Parietal lobe (tissue), 1 donor: ENCODE results near the gene CCDC80. TPM values are rescaled to one million over a fixed set of nuclear protein-coding genes. Genes with fewer than 3 reads are reported as not detected.

ENCODE experiments used
- total RNA-seq: library from RNA; depleted of rRNA; stranded (reverse); fragments of >200 nt; gene quantifications from one replicate; pipeline ENCODE4 v1.2.3, GENCODE V29; 2014

The CCDC80 gene
- 4.4 TPM for total RNA-seq

DNA sequence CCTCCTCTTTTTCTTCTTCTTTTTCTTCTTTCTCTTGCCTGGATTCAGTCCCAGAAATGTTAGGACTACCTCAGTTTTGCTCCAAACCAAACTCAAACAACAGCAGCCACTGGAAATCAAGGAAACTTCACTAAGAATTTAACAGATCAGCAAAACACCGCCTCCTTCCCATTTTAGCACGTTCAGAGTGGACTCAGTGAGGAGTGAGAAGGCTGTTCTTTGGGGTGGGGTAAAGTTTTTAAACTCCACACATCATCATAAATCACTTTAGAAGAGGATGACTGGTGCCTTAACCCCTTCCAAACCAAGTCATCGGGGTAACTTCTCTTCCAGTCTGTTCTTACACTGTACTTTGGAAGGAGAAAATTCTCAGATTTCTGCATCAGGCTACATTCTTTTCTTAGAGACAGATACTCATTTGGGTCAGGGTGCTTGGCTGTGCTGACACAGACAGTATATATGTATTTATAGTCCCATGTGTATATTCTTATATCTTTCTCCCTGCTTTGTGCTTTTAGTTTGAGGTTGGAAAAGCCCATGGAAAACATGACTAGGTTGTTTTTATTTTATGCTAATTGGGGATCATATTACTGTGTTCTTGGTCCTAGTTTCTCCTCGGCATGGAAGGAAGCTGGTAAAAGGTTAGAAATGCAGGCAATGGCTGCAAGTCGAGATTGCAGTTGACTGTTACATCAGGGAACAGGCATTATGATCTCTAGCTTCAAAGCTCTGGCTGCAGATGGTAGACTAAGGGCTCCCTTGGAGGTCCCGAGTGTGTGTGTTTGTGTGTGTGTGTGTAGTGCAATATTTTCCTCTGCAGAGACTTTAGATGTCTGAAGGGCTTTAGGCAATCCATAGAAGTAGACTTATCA, at the start of gene CCDC80:
Gene CCDC80, minus strand, starts transcription at position 214 of the 872 bp plus-strand sequence. CDS start 1,238 bp downstream, outside the sequence.

DNA sequence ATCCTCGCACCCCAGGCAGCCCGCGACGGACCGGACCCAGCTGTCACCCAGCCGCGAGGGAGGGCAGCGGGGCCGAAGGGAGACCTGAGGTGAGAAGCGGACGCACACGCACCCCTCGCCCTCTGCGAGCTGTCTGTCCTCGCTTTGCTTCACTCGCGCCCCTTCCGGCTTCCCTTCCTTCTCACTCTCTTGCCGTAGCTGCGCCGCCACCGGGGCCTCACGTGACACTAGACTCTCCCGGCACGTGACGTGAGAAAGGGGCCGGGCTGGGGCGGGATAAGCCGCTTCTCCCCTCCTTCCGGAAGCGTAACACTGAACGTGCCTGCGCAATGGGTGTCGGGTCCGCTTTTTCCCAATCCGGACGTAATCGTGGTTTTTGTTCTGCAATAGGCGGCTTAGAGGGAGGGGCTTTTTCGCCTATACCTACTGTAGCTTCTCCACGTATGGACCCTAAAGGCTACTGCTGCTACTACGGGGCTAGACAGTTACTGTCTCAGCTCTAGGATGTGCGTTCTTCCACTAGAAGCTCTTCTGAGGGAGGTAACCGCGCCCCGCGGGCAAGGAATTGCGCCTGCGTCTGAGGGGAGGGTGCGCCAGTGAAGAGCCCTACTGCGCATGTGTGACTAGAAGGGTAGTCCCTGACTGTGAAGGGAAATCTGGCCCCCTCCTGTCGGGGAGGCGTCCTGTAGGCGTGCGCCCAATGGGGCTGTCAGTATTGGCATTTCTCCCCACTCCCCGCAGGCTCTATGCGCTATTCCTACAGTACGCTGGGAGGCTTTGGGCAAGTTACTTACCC, 79.0 kb downstream of the CCDC80 start, which contains the start of the genes ATG3 and SLC35A5:
Gene ATG3, minus strand, starts transcription at position 229 of the 796 bp plus-strand sequence. CDS start 434 bp downstream, outside the sequence.
Gene SLC35A5, plus strand, starts transcription at position 312 of the 796 bp plus-strand sequence. CDS start 1,359 bp downstream, outside the sequence.

Other genes with a start within 250 kb of the CCDC80 start
- 0.31 TPM for gene BTLA, start 141.7 kb downstream of the CCDC80 start, total RNA-seq
- 45.4 TPM for gene ATG3, start 79.2 kb downstream of the CCDC80 start, total RNA-seq
- 56.0 TPM for gene SLC35A5, start 79.1 kb downstream of the CCDC80 start, total RNA-seq
- not detected for gene CD200R1L, start 205.7 kb upstream of the CCDC80 start, total RNA-seq